CD4-positive, alpha-beta T cell (primary cell): ENCODE data around the gene ANKHD1. TPM values are rescaled to one million over a fixed set of nuclear protein-coding genes. Genes with fewer than 3 reads are reported as not detected.

ENCODE experiments used
- ATAC-seq: fragments of 200-7000 bp; cut with Tn5 transposase; one replicate; pipeline ENCODE4 v1.10.0; 2022; ENCODE audit warnings: mild to moderate bottlenecking; ENCODE audit not compliant: poor library complexity
- CTCF ChIA-PET: fragments of 350-600 bp; sonication (Branson Sonifier 250); formaldehyde crosslinking; loops from one replicate; lab custom pipeline; 2021; ENCODE audit warnings: antibody characterized with exemption, inconsistent platforms; lab: Charles Lee
- POLR2A ChIA-PET: fragments of 350-600 bp; sonication (Branson Sonifier 250); formaldehyde crosslinking; loops from one replicate; lab custom pipeline; 2021; ENCODE audit warnings: antibody characterized with exemption, inconsistent platforms; lab: Charles Lee
- DNase-seq, 14 experiments: peaks; one replicate each; pipeline ENCODE4 v3.0.0-alpha.2; 2013 to 2020; ENCODE audit warnings: mixed read lengths in 2 of 14
- H3K27ac ChIP-seq, 2 donors: one replicate each; pipeline versions ENCODE4 v1.5.1 to v1.7.0; 2013; ENCODE audit warnings: low read length in 2 of 2, low read depth in 1 of 2, mild to moderate bottlenecking in 1 of 2
- H3K27me3 ChIP-seq, 2 experiments: 1 replicate in 1 of 2; 2 replicates in 1 of 2; pipeline versions ENCODE4 v1.6.1 to v1.7.0; 2013; ENCODE audit warnings: low read length in 2 of 2, control low read depth in 1 of 2, mild to moderate bottlenecking in 1 of 2, moderate library complexity in 1 of 2; ENCODE audit not compliant: insufficient read depth in 2 of 2, control insufficient read depth in 1 of 2
- H3K36me3 ChIP-seq: one replicate; pipeline ENCODE4 v1.6.1; 2013; ENCODE audit warnings: low read length, control low read depth; ENCODE audit not compliant: insufficient read depth
- H3K4me1 ChIP-seq: one replicate; pipeline ENCODE4 v1.6.1; 2013; ENCODE audit warnings: low read length, control low read depth; ENCODE audit not compliant: insufficient read depth
- H3K4me3 ChIP-seq: one replicate; pipeline ENCODE4 v1.5.1; 2013; ENCODE audit warnings: mild to moderate bottlenecking, low read length, moderate library complexity
- H3K9me3 ChIP-seq, 2 experiments: 1 replicate in 1 of 2; 2 replicates in 1 of 2; pipeline versions ENCODE4 v1.6.1 to v1.7.0; 2013; ENCODE audit warnings: low read length in 2 of 2, mild to moderate bottlenecking in 2 of 2, control low read depth in 1 of 2, moderate library complexity in 1 of 2; ENCODE audit not compliant: control insufficient read depth in 1 of 2, insufficient read depth in 1 of 2
- H3K27ac Mint-ChIP-seq: one replicate; pipeline ENCODE4 v1.8.0; 2020; ENCODE audit warnings: mixed read lengths
- H3K27me3 Mint-ChIP-seq: one replicate; pipeline ENCODE4 v1.8.0; 2021; ENCODE audit warnings: mixed read lengths
- H3K36me3 Mint-ChIP-seq: one replicate; pipeline ENCODE4 v1.8.0; 2021; ENCODE audit warnings: low read depth, mixed read lengths
- H3K4me1 Mint-ChIP-seq: one replicate; pipeline ENCODE4 v1.8.0; 2021; ENCODE audit warnings: low read depth, mixed read lengths
- H3K4me3 Mint-ChIP-seq: one replicate; pipeline ENCODE4 v1.8.0; 2020; ENCODE audit warnings: mild to moderate bottlenecking, mixed read lengths
- H3K9me3 Mint-ChIP-seq: one replicate; pipeline ENCODE4 v1.8.0; 2020; ENCODE audit warnings: mixed read lengths
- intact Hi-C, 2 experiments: fragments of 100-400 bp; cut with DNase I in 1 of 2; cut with micrococcal nuclease in 1 of 2; formaldehyde crosslinking; loops; one replicate each; pipeline versions ENCODE4 v1.15.1 to v1.9.0; 2023 to 2025; cut with DNase I, micrococcal nuclease
- total RNA-seq, 174 experiments: library from RNA in 2 of 174; stranded (reverse) in 2 of 174; gene quantifications; one replicate each; pipeline ENCODE4 v1.2.3 and lab custom pipeline; 2021 to 2026
- TF ChIP-seq, protein P1 (sequence below): fragments of 200-600 bp; IDR thresholded peaks from one replicate; pipeline ENCODE4 v1.8.0; 2022; ENCODE audit warnings: antibody characterized with exemption, mild to moderate bottlenecking

ANKHD1 gene
- total RNA-seq, 2 experiments from 2014 or later: 202 to 212 TPM

DNA sequence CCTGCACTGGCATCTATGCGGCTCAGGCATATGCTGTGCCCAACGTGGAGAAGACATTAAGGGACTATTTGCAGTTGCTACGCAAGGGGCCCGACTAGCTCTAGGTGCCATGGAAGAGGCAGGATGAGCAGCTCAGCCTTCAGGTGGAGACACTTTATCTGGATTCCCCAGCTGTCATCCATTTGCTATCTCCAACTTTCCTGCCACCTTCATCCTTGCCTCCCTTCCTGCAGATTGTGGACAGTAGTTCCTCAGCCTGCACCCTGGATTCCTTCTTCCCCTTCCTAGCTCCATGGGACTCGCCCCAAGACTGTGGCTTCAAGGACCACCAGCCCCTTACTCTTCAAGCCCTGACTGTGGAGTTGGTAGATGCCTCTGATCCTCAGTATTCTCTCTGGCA, 165.0 kb downstream of the ANKHD1 start:
- H3K4me1 Mint-ChIP-seq: peaks cover 75% of the 10 kb centered on the region
- no peak for DNase-seq
- POLR2A ChIA-PET: interaction anchor here (0.9 to 8.9 kb wide), 4 partner anchors 9 to 144 kb away, joined by 5 to 87 read pairs (median 10); partner anchors contain the start of genes EIF4EBP3, IK, NDUFA2 and SRA1
- no peak overlapping the region for H3K27ac ChIP-seq
- H3K27me3 ChIP-seq: no peaks in the 10 kb centered on the region
- H3K27ac Mint-ChIP-seq: peak overlapping the region; percentile 97
- peaks cover 62% of the 10 kb centered on the region for H3K36me3 Mint-ChIP-seq
- H3K9me3 ChIP-seq: no peaks in the 10 kb centered on the region
- H3K4me3 Mint-ChIP-seq: peak overlapping the region; percentile 59
- H3K4me3 ChIP-seq: no peak overlapping the region
- intact Hi-C loops: loop anchor here in 1 of 2 experiments (5.0 to 10.0 kb wide), 4 partner anchors 131 to 459 kb away; partner anchors contain the start of gene CYSTM1
- H3K4me1 ChIP-seq: peaks cover 75% of the 10 kb centered on the region
- CTCF ChIA-PET: interaction anchor here (0.5 to 1.5 kb wide), 2 partner anchors 19 to 1201 kb away, joined by 3 to 5 read pairs; partner anchors contain the start of gene EIF4EBP3
- no peak for ATAC-seq
- TF ChIP-seq, protein P1, sequence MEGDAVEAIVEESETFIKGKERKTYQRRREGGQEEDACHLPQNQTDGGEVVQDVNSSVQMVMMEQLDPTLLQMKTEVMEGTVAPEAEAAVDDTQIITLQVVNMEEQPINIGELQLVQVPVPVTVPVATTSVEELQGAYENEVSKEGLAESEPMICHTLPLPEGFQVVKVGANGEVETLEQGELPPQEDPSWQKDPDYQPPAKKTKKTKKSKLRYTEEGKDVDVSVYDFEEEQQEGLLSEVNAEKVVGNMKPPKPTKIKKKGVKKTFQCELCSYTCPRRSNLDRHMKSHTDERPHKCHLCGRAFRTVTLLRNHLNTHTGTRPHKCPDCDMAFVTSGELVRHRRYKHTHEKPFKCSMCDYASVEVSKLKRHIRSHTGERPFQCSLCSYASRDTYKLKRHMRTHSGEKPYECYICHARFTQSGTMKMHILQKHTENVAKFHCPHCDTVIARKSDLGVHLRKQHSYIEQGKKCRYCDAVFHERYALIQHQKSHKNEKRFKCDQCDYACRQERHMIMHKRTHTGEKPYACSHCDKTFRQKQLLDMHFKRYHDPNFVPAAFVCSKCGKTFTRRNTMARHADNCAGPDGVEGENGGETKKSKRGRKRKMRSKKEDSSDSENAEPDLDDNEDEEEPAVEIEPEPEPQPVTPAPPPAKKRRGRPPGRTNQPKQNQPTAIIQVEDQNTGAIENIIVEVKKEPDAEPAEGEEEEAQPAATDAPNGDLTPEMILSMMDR: no peak
- H3K36me3 ChIP-seq: peaks cover 37% of the 10 kb centered on the region
- no peaks in the 10 kb centered on the region for H3K27me3 Mint-ChIP-seq
- H3K9me3 Mint-ChIP-seq: no peaks in the 10 kb centered on the region

DNA sequence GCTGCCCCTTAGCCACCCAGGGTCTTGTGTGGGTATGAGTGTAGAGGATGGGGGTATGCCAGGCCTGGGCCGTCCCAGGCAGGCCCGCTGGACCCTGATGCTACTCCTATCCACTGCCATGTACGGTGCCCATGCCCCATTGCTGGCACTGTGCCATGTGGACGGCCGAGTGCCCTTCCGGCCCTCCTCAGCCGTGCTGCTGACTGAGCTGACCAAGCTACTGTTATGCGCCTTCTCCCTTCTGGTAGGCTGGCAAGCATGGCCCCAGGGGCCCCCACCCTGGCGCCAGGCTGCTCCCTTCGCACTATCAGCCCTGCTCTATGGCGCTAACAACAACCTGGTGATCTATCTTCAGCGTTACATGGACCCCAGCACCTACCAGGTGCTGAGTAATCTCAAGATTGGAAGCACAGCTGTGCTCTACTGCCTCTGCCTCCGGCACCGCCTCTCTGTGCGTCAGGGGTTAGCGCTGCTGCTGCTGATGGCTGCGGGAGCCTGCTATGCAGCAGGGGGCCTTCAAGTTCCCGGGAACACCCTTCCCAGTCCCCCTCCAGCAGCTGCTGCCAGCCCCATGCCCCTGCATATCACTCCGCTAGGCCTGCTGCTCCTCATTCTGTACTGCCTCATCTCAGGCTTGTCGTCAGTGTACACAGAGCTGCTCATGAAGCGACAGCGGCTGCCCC, 165.6 kb downstream of the ANKHD1 start:
- DNase-seq: no peak
- Mint-ChIP-seq H3K27ac (peak overlapping the region; percentile 97), H3K4me3 (peak overlapping the region; percentile 59), H3K4me1 (peaks cover 75% of the 10 kb centered on the region), H3K9me3 (no peaks in the 10 kb centered on the region), H3K27me3 (no peaks in the 10 kb centered on the region), H3K36me3 (peaks cover 62% of the 10 kb centered on the region)
- ChIA-PET CTCF (no interaction called here), POLR2A (interaction anchor here (0.9 to 8.9 kb wide), 3 partner anchors 10 to 144 kb away, joined by 5 to 87 read pairs (median 7); partner anchors contain the start of genes EIF4EBP3 and SRA1)
- TF ChIP-seq, protein P1: no peak
- no peak overlapping the region for H3K27ac ChIP-seq
- H3K9me3 ChIP-seq: no peaks in the 10 kb centered on the region
- H3K4me1 ChIP-seq: peaks cover 69% of the 10 kb centered on the region
- ATAC-seq: no peak
- no peak overlapping the region for H3K4me3 ChIP-seq
- peaks cover 37% of the 10 kb centered on the region for H3K36me3 ChIP-seq
- no peaks in the 10 kb centered on the region for H3K27me3 ChIP-seq
- intact Hi-C loops: loop anchor here in 1 of 2 experiments (5.0 to 10.0 kb wide), 4 partner anchors 130 to 460 kb away; partner anchors contain the start of gene CYSTM1

GRCh38 chr5:140567871-140568270, 166.2 kb downstream of the ANKHD1 start:
- intact Hi-C loops: loop anchor here in 1 of 2 experiments (5.0 to 10.0 kb wide), 4 partner anchors 129 to 461 kb away; partner anchors contain the start of gene CYSTM1
- no peak for DNase-seq
- no peaks in the 10 kb centered on the region for H3K27me3 Mint-ChIP-seq

More at GRCh38 chr5:140567871-140568270, 166.2 kb downstream of the ANKHD1 start:
- peak overlapping the region; percentile 59 for H3K4me3 Mint-ChIP-seq
- peaks cover 62% of the 10 kb centered on the region for H3K36me3 Mint-ChIP-seq
- peaks cover 70% of the 10 kb centered on the region for H3K4me1 Mint-ChIP-seq
- Histone ChIP-seq H3K4me3 (no peak overlapping the region), H3K27me3 (no peaks in the 10 kb centered on the region), H3K27ac (peak overlapping the region in 1 of 2 donors; percentile 58), H3K9me3 (no peaks in the 10 kb centered on the region), H3K36me3 (peaks cover 37% of the 10 kb centered on the region), H3K4me1 (peaks cover 65% of the 10 kb centered on the region)
- no peak for ATAC-seq
- no peaks in the 10 kb centered on the region for H3K9me3 Mint-ChIP-seq
- peak overlapping the region; percentile 97 for H3K27ac Mint-ChIP-seq
- ChIA-PET CTCF (no interaction called here), POLR2A (interaction anchor here (2.2 kb wide), 1 partner anchor 166 kb away, joined by 9 read pairs; the partner anchor contains the start of gene ANKHD1)
- TF ChIP-seq, protein P1: no peak
